HAP-1 (cell line): Measurements from ENCODE around the gene POLD1.

Experiments used
- DNase-seq, 2 experiments: peaks; one replicate each; pipeline ENCODE4 v3.0.0-alpha.2; 2016 to 2020; ENCODE audit warnings: low spot score in 2 of 2
- H3K27me3 ChIP-seq: fragments of 250-450 bp; sonication (Bioruptor Pico); 2 replicates; pipeline ENCODE4 v1.5.1; 2020; ENCODE audit warnings: low read depth, mild to moderate bottlenecking, moderate library complexity
- H3K36me3 ChIP-seq: fragments of 250-450 bp; sonication (Bioruptor Pico); replicated peaks from 2 replicates; pipeline ENCODE4 v1.5.1; 2020; ENCODE audit warnings: mild to moderate bottlenecking
- H3K4me1 ChIP-seq: fragments of 250-450 bp; sonication (Bioruptor Pico); 2 replicates; pipeline ENCODE4 v1.5.1; 2020; ENCODE audit warnings: mild to moderate bottlenecking
- H3K4me3 ChIP-seq: fragments of 250-450 bp; sonication (Bioruptor Pico); 2 replicates; pipeline ENCODE4 v1.5.1; 2020; ENCODE audit warnings: mild to moderate bottlenecking, moderate library complexity
- H3K9me3 ChIP-seq: fragments of 250-450 bp; sonication (Bioruptor Pico); 2 replicates; pipeline ENCODE4 v1.5.1; 2020; ENCODE audit warnings: mild to moderate bottlenecking, moderate library complexity
- in situ Hi-C: fragments of 300-500 bp; cut with MboI; formaldehyde crosslinking; loops from 3 replicates; pipeline ENCODE4 v1.14.3; 2020; ENCODE audit warnings: low sequenced_read_pairs, inconsistent platforms, mixed read lengths

Gene POLD1

GRCh38 chr19:50413096-50413495 is 28.9 kb downstream of the POLD1 start:
- H3K4me1 ChIP-seq = no peaks in the 10 kb centered on the region
- no peak overlapping the region for H3K4me3 ChIP-seq
- peaks cover 43% of the 10 kb centered on the region for H3K36me3 ChIP-seq
- no peaks in the 10 kb centered on the region for H3K9me3 ChIP-seq
- no peaks in the 10 kb centered on the region for H3K27me3 ChIP-seq
- in situ Hi-C loops = no loop called here
- no peak for DNase-seq

GRCh38 chr19:50413531-50413930 is 29.4 kb downstream of the POLD1 start:
- in situ Hi-C loops = no loop called here
- Histone ChIP-seq H3K27me3 (no peaks in the 10 kb centered on the region), H3K4me3 (no peak overlapping the region), H3K9me3 (no peaks in the 10 kb centered on the region), H3K36me3 (peaks cover 43% of the 10 kb centered on the region), H3K4me1 (no peaks in the 10 kb centered on the region)
- no peak for DNase-seq

DNA sequence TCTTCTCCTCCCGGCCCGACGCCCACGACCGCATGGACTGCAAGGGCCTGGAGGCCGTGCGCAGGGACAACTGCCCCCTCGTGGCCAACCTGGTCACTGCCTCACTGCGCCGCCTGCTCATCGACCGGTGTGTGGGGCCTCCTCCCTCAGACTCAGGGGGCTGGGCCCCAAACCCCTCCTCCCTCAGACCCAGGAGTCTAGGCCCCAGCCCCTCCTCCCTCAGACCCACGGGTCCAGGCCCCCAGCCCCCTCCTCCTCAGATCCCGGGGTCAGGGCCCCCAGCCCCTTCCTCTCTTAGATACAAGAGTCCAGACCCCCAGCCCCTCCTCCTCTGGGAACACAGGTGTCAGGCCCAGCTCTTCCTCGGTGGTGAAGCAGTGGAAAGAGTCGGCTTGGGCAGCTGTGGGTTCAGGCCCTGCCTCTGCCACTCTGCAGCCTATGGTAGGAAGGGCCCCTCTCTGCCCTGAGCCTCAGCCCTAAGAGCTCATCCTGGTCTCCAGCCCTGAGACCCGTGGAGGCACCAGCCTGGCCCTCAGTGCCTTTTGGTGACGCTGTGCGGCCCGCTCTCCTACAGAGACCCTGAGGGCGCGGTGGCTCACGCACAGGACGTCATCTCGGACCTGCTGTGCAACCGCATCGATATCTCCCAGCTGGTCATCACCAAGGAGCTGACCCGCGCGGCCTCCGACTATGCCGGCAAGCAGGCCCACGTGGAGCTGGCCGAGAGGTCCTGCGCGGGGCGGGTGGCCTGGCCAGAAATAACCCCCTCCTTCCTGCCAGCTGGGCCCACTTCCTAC is 30.9 kb downstream of the POLD1 start:
- DNase-seq = peak; percentile 15 to 85
- Histone ChIP-seq H3K9me3 (no peaks in the 10 kb centered on the region), H3K27me3 (no peaks in the 10 kb centered on the region), H3K36me3 (peaks cover 29% of the 10 kb centered on the region), H3K4me1 (no peaks in the 10 kb centered on the region), H3K4me3 (no peak overlapping the region)
- in situ Hi-C loops = no loop called here

DNA sequence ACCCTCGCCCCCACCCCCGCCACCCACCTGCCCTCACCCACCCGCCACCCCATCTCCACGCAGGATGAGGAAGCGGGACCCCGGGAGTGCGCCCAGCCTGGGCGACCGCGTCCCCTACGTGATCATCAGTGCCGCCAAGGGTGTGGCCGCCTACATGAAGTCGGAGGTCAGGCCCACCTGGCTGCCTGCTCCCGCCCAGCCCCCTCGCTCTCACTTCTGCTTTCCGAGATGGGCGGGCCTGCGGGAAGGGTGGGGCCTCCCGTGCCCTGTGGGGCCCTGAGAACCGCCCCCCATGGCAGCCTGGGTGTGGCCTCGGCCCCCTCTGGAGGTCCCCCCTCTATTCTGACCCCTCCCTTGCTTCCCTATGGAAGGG is 31.5 kb downstream of the POLD1 start:
- in situ Hi-C loops = no loop called here
- H3K27me3 ChIP-seq = no peaks in the 10 kb centered on the region
- H3K9me3 ChIP-seq = no peaks in the 10 kb centered on the region
- no peak for DNase-seq
- no peak overlapping the region for H3K4me3 ChIP-seq
- peaks cover 24% of the 10 kb centered on the region for H3K36me3 ChIP-seq
- no peaks in the 10 kb centered on the region for H3K4me1 ChIP-seq

GRCh38 chr19:50416034-50416977 is 32.2 kb downstream of the POLD1 start:
- Histone ChIP-seq H3K4me3 (no peak overlapping the region), H3K9me3 (no peaks in the 10 kb centered on the region), H3K4me1 (no peaks in the 10 kb centered on the region), H3K36me3 (peaks cover 24% of the 10 kb centered on the region; the same call in 1 of the 2 replicates), H3K27me3 (no peaks in the 10 kb centered on the region)
- no peak for DNase-seq
- in situ Hi-C loops = no loop called here

- in situ Hi-C loops = no loop called here
- no peaks in the 10 kb centered on the region for H3K27me3 ChIP-seq
- no peaks in the 10 kb centered on the region for H3K4me1 ChIP-seq
- no peak for DNase-seq
- H3K9me3 ChIP-seq = no peaks in the 10 kb centered on the region
- no peak overlapping the region for H3K4me3 ChIP-seq
- peaks cover 24% of the 10 kb centered on the region; the same call in 1 of the 2 replicates for H3K36me3 ChIP-seq
Observed at GRCh38 chr19:50417111-50418081, 33.2 kb downstream of the POLD1 start.

DNA sequence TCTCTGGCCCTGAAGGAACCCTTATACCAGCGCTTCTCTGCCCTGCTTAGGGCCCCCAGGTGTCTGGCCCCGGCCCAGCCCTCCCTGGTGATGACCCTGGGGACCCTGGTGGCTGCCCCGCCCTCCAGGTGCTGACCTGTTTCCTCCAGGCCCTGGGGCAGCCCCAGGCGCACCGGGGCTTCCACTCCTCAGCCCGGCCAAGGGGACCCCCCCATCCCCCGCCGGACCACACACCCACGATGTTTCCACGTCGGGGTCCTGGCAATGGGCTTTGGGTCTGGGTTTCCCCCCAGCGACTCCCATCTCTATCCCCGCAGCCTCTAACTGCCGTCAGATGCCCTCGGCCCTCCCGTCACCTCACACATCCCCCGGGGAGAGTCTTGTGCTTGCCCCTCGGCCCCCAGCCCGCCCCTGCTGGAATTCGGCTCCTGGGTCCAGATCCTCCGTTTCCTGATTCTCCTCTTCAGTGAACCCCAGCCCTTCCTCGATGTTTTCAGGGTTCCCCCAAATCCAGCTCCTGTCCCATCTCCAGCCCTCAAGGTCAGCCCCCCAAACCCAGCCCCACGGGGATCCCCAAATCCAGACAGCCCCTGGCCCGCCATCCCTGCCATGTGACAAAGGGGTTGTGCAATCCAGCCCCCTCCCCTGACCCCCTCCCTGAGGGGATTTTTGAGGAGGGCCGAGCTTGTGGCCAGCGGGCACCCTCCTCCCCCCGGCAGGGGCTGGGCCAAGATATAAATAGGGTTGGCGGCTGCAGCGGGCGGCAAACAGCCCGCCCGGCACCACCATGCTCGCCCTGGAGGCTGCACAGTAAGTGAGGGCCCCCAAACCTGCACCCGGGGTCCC is 34.3 kb downstream of the POLD1 start, which contains the start of gene SPIB:
SPIB (plus strand) TSS at position 763 of the 846 bp plus-strand sequence; CDS start at position 788, 25 bp downstream.
- no peak for DNase-seq
- no peaks in the 10 kb centered on the region for H3K27me3 ChIP-seq
- no peak within 1 kb of the TSS for H3K4me3 ChIP-seq
- H3K4me1 ChIP-seq = no peaks in the 10 kb centered on the region
- in situ Hi-C loops = no loop called here
- peaks cover 19% of the 10 kb centered on the region; the same call in 1 of the 2 replicates for H3K36me3 ChIP-seq
- H3K9me3 ChIP-seq = no peaks in the 10 kb centered on the region

- in situ Hi-C loops = no loop called here
- H3K4me1 ChIP-seq = no peaks in the 10 kb centered on the region
- no peaks in the 10 kb centered on the region for H3K9me3 ChIP-seq
- H3K4me3 ChIP-seq = no peak overlapping the region
- DNase-seq = no peak
- H3K36me3 ChIP-seq = peaks cover 12% of the 10 kb centered on the region; the same call in 1 of the 2 replicates
- no peaks in the 10 kb centered on the region for H3K27me3 ChIP-seq
Observed at GRCh38 chr19:50419022-50419579, 35.0 kb downstream of the POLD1 start.

DNA sequence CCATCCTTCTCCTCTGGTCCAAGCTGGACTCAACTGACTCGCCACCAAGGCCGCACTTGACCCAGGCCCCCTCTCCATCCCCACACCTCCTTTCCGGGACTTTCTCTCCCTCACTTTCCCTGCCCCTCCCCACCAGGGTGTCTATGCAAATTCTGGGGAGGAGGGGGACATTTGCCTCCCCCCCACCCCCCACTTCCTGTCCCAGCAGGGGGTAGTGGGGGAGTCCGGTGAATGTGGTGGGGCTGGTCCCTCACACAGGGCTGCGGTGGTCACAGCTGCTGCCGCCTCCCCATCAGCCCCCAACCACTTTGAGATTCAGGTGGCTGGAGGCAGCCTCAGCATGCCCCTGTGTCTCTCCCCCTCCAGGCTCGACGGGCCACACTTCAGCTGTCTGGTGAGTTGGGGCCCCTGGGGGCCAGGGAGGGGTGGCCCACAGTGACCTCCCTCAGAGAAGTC is 35.5 kb downstream of the POLD1 start:
- no peaks in the 10 kb centered on the region for H3K27me3 ChIP-seq
- H3K9me3 ChIP-seq = no peaks in the 10 kb centered on the region
- H3K4me3 ChIP-seq = no peak overlapping the region
- no peak for DNase-seq
- in situ Hi-C loops = no loop called here
- H3K36me3 ChIP-seq = peaks cover 6% of the 10 kb centered on the region; the same call in 1 of the 2 replicates
- no peaks in the 10 kb centered on the region for H3K4me1 ChIP-seq

- no peaks in the 10 kb centered on the region for H3K9me3 ChIP-seq
- no peak overlapping the region for H3K4me3 ChIP-seq
- in situ Hi-C loops = no loop called here
- H3K36me3 ChIP-seq = peaks cover 5% of the 10 kb centered on the region; the same call in 1 of the 2 replicates
- H3K4me1 ChIP-seq = no peaks in the 10 kb centered on the region
- DNase-seq = no peak
- no peaks in the 10 kb centered on the region for H3K27me3 ChIP-seq
Observed at GRCh38 chr19:50420127-50420526, 36.0 kb downstream of the POLD1 start.

- H3K36me3 ChIP-seq = 0 out of 2 replicates have a peak, but pooled peaks cover 4% of the 10 kb centered on the region
- no peak overlapping the region for H3K4me3 ChIP-seq
- H3K4me1 ChIP-seq = no peaks in the 10 kb centered on the region
- in situ Hi-C loops = no loop called here
- no peaks in the 10 kb centered on the region for H3K9me3 ChIP-seq
- no peaks in the 10 kb centered on the region for H3K27me3 ChIP-seq
- no peak for DNase-seq
Observed at GRCh38 chr19:50420808-50421207, 36.7 kb downstream of the POLD1 start.
